Esophagus muscularis mucosa (tissue), 4 donors: Measurements from ENCODE around the gene MAP1S. TPM values are rescaled to one million over a fixed set of nuclear protein-coding genes. Genes with fewer than 3 reads are reported as not detected.

Source experiments
- DNase-seq: peaks from one replicate; pipeline ENCODE4 v3.0.0-alpha.2; 2017; ENCODE audit errors: extremely low spot score
- H3K27ac ChIP-seq, 4 donors: fragments of 200-600 bp; sonication (generic); replicated peaks in 1 of 4; 1 replicate in 3 of 4; 2 replicates in 1 of 4; pipeline ENCODE4 v1.5.1; 2016 to 2019; ENCODE audit warnings: mild to moderate bottlenecking in 1 of 4
- H3K27me3 ChIP-seq, 4 donors: fragments of 200-600 bp; sonication (generic); one replicate each; pipeline versions ENCODE4 v1.5.1 to v1.6.0; 2016 to 2019
- H3K36me3 ChIP-seq, 4 donors: fragments of 200-600 bp; sonication (generic); one replicate each; pipeline ENCODE4 v1.5.1; 2016 to 2019
- H3K4me1 ChIP-seq, 4 donors: fragments of 200-600 bp; sonication (generic); one replicate each; pipeline ENCODE4 v1.5.1; 2016 to 2019
- H3K4me3 ChIP-seq, 4 donors: fragments of 200-600 bp; sonication (generic); 1 replicate in 2 of 4; 2 replicates in 2 of 4; pipeline ENCODE4 v1.5.1; 2016 to 2019; ENCODE audit warnings: mild to moderate bottlenecking in 4 of 4, moderate library complexity in 1 of 4
- H3K9me3 ChIP-seq, 4 donors: fragments of 200-600 bp; sonication (generic); 1 replicate in 3 of 4; 2 replicates in 1 of 4; pipeline ENCODE4 v1.5.1; 2016 to 2019
- EP300 ChIP-seq: sonication (generic); formaldehyde crosslinking; IDR thresholded peaks from one replicate; pipeline ENCODE4 v1.6.1; 2017; ENCODE audit warnings: antibody characterized with exemption
- POLR2A ChIP-seq: fragments of 450-650 bp; IDR thresholded peaks from one replicate; pipeline ENCODE4 v1.6.1; 2017; ENCODE audit warnings: antibody characterized with exemption, moderate library complexity, mild to moderate bottlenecking, low read depth
- POLR2AphosphoS5 ChIP-seq, 2 donors: sonication (generic); formaldehyde crosslinking; IDR thresholded peaks; one replicate each; pipeline ENCODE4 v1.6.1; 2017; ENCODE audit warnings: antibody characterized with exemption in 2 of 2
- WGBS: methylation state at CpG from one replicate; pipeline ENCODE4 v1.1.5; 2018; 5-methylcytosine and 5-hydroxymethylcytosine counted together
- intact Hi-C: fragments of 100-400 bp; cut with DNase I; formaldehyde crosslinking; loops from one replicate; pipeline ENCODE4 v1.15.1; 2023
- total RNA-seq, 4 donors: library from RNA; depleted of rRNA; stranded (reverse); fragments of >200 nt; gene quantifications; one replicate each; pipeline versions ENCODE4 v1.1.0 to v1.2.1, GENCODE V29; 2016
- TF ChIP-seq, protein P1 (sequence below), 3 experiments: fragments of 200-600 bp in 2 of 3; fragments of 450-650 bp in 1 of 3; sonication (generic) in 2 of 3; IDR thresholded peaks; one replicate each; pipeline ENCODE4 v1.5.1; 2017 to 2019; ENCODE audit warnings: antibody characterized with exemption in 3 of 3, mild to moderate bottlenecking in 2 of 3, moderate library complexity in 1 of 3

Gene MAP1S
- total RNA-seq, 4 donors from 2014 or later, result 24.1 to 50.9 (median 35.9) TPM

- no peaks in the 10 kb centered on the region for H3K27me3 ChIP-seq
- peak overlapping the region in 3 of 4 donors; percentile 83 to 92 (median 83) for H3K4me3 ChIP-seq
- peaks cover 0 to 9% (median 6%) of the 10 kb centered on the region in 4 donors for H3K36me3 ChIP-seq
- 92% methylated on average over 4 of the region's 4 CpGs for WGBS
- no peak for DNase-seq
- H3K9me3 ChIP-seq, result no peaks in the 10 kb centered on the region
- H3K4me1 ChIP-seq, result peaks cover 48 to 67% (median 61%) of the 10 kb centered on the region in 4 donors
- intact Hi-C loops, result no loop called here
- no peak overlapping the region for H3K27ac ChIP-seq
- TF ChIP-seq EP300 (no peak), POLR2A (no peak), POLR2AphosphoS5 (IDR thresholded peaks at IDR 0.05) (no peak)
- TF ChIP-seq, protein P1, sequence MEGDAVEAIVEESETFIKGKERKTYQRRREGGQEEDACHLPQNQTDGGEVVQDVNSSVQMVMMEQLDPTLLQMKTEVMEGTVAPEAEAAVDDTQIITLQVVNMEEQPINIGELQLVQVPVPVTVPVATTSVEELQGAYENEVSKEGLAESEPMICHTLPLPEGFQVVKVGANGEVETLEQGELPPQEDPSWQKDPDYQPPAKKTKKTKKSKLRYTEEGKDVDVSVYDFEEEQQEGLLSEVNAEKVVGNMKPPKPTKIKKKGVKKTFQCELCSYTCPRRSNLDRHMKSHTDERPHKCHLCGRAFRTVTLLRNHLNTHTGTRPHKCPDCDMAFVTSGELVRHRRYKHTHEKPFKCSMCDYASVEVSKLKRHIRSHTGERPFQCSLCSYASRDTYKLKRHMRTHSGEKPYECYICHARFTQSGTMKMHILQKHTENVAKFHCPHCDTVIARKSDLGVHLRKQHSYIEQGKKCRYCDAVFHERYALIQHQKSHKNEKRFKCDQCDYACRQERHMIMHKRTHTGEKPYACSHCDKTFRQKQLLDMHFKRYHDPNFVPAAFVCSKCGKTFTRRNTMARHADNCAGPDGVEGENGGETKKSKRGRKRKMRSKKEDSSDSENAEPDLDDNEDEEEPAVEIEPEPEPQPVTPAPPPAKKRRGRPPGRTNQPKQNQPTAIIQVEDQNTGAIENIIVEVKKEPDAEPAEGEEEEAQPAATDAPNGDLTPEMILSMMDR (IDR thresholded peaks at IDR 0.05), result no peak
Observed at GRCh38 chr19:17718550-17718946, 732 bp upstream of the MAP1S start.

DNA sequence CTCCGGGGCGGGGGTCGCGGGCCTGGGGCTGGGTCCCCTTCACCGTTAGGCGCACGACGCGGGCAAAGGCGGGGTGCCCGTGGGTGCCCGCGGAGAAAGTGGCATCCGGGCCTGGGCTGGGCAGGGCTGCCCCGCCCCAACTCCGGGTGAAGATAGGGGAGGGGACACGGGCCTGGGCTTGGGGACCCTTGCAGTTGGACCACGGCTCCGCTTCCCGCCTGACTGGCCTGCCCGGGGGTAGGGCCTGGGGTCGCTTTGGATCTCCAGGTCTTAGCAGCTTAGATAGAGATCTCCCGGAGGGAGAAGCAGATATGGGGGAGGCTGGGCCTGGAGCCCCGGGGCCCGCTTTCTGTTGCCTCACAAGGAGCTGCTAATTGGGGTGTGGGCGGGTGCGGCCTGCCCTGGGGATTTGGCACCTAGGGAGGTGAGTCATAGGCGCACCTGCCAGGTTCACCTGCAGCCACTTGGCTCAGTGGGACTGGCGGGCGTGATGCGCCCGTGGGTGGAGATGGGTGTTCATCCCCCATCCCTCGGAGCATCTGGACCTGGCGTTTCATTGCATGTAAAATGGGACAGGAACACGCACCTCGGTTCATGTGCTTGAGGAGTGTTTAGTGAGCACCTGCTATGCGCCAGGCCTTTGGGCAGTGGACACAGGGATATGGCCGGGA is 585 bp downstream of the MAP1S start:
- intact Hi-C loops, result no loop called here
- Histone ChIP-seq H3K4me1 (peaks cover 49 to 67% (median 61%) of the 10 kb centered on the region in 4 donors), H3K27ac (peak overlapping the region; percentile 72 to 75 (median 73))

GRCh38 chr19:17720440-17720839 is 1.2 kb downstream of the MAP1S start:
- peak overlapping the region; percentile 83 to 97 (median 88) for H3K4me3 ChIP-seq
- H3K36me3 ChIP-seq, result peaks cover 10 to 28% (median 24%) of the 10 kb centered on the region in 4 donors
- peaks cover 49 to 67% (median 61%) of the 10 kb centered on the region in 4 donors for H3K4me1 ChIP-seq
- no peaks in the 10 kb centered on the region for H3K9me3 ChIP-seq
- 20% methylated on average over 7 of the region's 7 CpGs for WGBS
- H3K27ac ChIP-seq, result peak overlapping the region in 1 of 4 donors; percentile 72
- no peak for TF ChIP-seq POLR2A
- no peak for TF ChIP-seq EP300
- TF ChIP-seq, protein P1 (IDR thresholded peaks at IDR 0.05), result no peak
- no peak for TF ChIP-seq POLR2AphosphoS5 (IDR thresholded peaks at IDR 0.05)
- H3K27me3 ChIP-seq, result no peaks in the 10 kb centered on the region
- DNase-seq, result no peak
- intact Hi-C loops, result no loop called here

More for the DNA sequence above, 585 bp downstream of the MAP1S start:
- Histone ChIP-seq H3K27me3 (no peaks in the 10 kb centered on the region), H3K9me3 (no peaks in the 10 kb centered on the region), H3K4me3 (peak overlapping the region; percentile 83 to 97 (median 88)), H3K36me3 (peaks cover 5 to 22% (median 19%) of the 10 kb centered on the region in 4 donors)
- TF ChIP-seq POLR2AphosphoS5 (IDR thresholded peaks at IDR 0.05) (no peak), EP300 (no peak), POLR2A (no peak)
- TF ChIP-seq, protein P1 (IDR thresholded peaks at IDR 0.05), result no peak
- WGBS, result 3% methylated on average over 14 of the region's 38 CpGs
- DNase-seq, result no peak

GRCh38 chr19:17721111-17721628 is 1.9 kb downstream of the MAP1S start:
- Histone ChIP-seq H3K4me3 (peak overlapping the region; percentile 83 to 97 (median 88)), H3K9me3 (no peaks in the 10 kb centered on the region), H3K36me3 (peaks cover 17 to 35% (median 32%) of the 10 kb centered on the region in 4 donors), H3K4me1 (peaks cover 49 to 67% (median 61%) of the 10 kb centered on the region in 4 donors), H3K27me3 (no peaks in the 10 kb centered on the region), H3K27ac (no peak overlapping the region)
- no peak for TF ChIP-seq EP300
- no peak for TF ChIP-seq POLR2A
- TF ChIP-seq, protein P1 (IDR thresholded peaks at IDR 0.05), result no peak
- TF ChIP-seq POLR2AphosphoS5 (IDR thresholded peaks at IDR 0.05), result no peak
- intact Hi-C loops, result no loop called here
- WGBS, result 68% methylated on average over 12 of the region's 12 CpGs
- no peak for DNase-seq
